GM12874 (cell line): ENCODE measurements around the gene COG6.

Source experiments
- CTCF ChIP-seq: IDR thresholded peaks from 2 replicates; pipeline ENCODE4 v1.5.1; 2011; ENCODE audit warnings: low read depth, mild to moderate bottlenecking, control low read depth, low read length, moderate library complexity; ENCODE audit not compliant: insufficient read depth

COG6 gene

GRCh38 chr13:39751805-39752204 lies 96.3 kb downstream of the COG6 start:
- no peak for TF ChIP-seq CTCF

- TF ChIP-seq CTCF: no peak
Measured at GRCh38 chr13:39760521-39760920, 105.1 kb downstream of the COG6 start.

GRCh38 chr13:39765801-39766463 lies 110.5 kb downstream of the COG6 start:
- TF ChIP-seq CTCF: no peak

- no peak for TF ChIP-seq CTCF
Measured at GRCh38 chr13:39766464-39767158, 111.1 kb downstream of the COG6 start.

GRCh38 chr13:39767791-39768517 lies 112.5 kb downstream of the COG6 start:
- TF ChIP-seq CTCF: no peak

GRCh38 chr13:39768962-39769361 lies 113.5 kb downstream of the COG6 start:
- no peak for TF ChIP-seq CTCF
